SJCRH30 (cell line): ENCODE results near the gene CTSW. TPM values are rescaled to one million over a fixed set of nuclear protein-coding genes. Genes with fewer than 3 reads are reported as not detected.
A peak's percentile ranks its signal among the peaks of the same experiment; 100 is the strongest.

ENCODE experiments used
- DNase-seq, 2 experiments: peaks; one replicate each; pipeline ENCODE4 v3.0.0-alpha.2; 2015 to 2020
- H3K27ac ChIP-seq: fragments of 250-450 bp; sonication (Bioruptor Pico); 2 replicates; pipeline ENCODE4 v1.5.1; 2020; ENCODE audit warnings: mild to moderate bottlenecking, moderate library complexity
- H3K27me3 ChIP-seq: fragments of 250-450 bp; sonication (Bioruptor Pico); 2 replicates; pipeline ENCODE4 v1.5.1; 2020; ENCODE audit warnings: mild to moderate bottlenecking, moderate library complexity
- H3K36me3 ChIP-seq: fragments of 250-450 bp; sonication (Bioruptor Pico); 2 replicates; pipeline ENCODE4 v1.5.1; 2020; ENCODE audit warnings: mild to moderate bottlenecking, moderate library complexity
- H3K4me1 ChIP-seq: fragments of 250-450 bp; sonication (Bioruptor Pico); 2 replicates; pipeline ENCODE4 v1.5.1; 2020; ENCODE audit warnings: mild to moderate bottlenecking, moderate library complexity
- H3K4me3 ChIP-seq: fragments of 250-450 bp; sonication (Bioruptor Pico); 2 replicates; pipeline ENCODE4 v1.5.1; 2020; ENCODE audit warnings: mild to moderate bottlenecking, moderate library complexity
- H3K9me3 ChIP-seq: fragments of 250-450 bp; sonication (Bioruptor Pico); replicated peaks from 2 replicates; pipeline ENCODE4 v1.5.1; 2020; ENCODE audit warnings: mild to moderate bottlenecking, moderate library complexity
- total RNA-seq: library from RNA; depleted of rRNA; stranded (reverse); fragments of >200 nt; shearing (Covaris generic); gene quantifications from 2 replicates; pipeline ENCODE4 v1.2.3, GENCODE V29; 2014

CTSW gene
- total RNA-seq, 1 experiment from 2014 or later = not detected

GRCh38 chr11:65852508-65853245 lies 27.0 kb upstream of the CTSW start:
- Histone ChIP-seq H3K36me3 (peaks cover 50% of the 10 kb centered on the region), H3K9me3 (no peaks in the 10 kb centered on the region)
- DNase-seq = no peak

GRCh38 chr11:65853246-65853979 lies 26.2 kb upstream of the CTSW start:
- no peaks in the 10 kb centered on the region for H3K4me1 ChIP-seq
- H3K27ac ChIP-seq = no peak overlapping the region
- no peaks in the 10 kb centered on the region for H3K27me3 ChIP-seq
- no peaks in the 10 kb centered on the region for H3K9me3 ChIP-seq
- peaks cover 50% of the 10 kb centered on the region for H3K36me3 ChIP-seq
- no peak for DNase-seq
- no peak overlapping the region for H3K4me3 ChIP-seq

More at GRCh38 chr11:65852508-65853245, 27.0 kb upstream of the CTSW start:
- H3K27me3 ChIP-seq = no peaks in the 10 kb centered on the region
- no peaks in the 10 kb centered on the region for H3K4me1 ChIP-seq
- H3K27ac ChIP-seq = no peak overlapping the region
- H3K4me3 ChIP-seq = no peak overlapping the region

- no peaks in the 10 kb centered on the region for H3K27me3 ChIP-seq
- no peak overlapping the region for H3K27ac ChIP-seq
- no peaks in the 10 kb centered on the region for H3K9me3 ChIP-seq
- no peak overlapping the region for H3K4me3 ChIP-seq
- H3K36me3 ChIP-seq = peaks cover 50% of the 10 kb centered on the region
- DNase-seq = no peak
- no peaks in the 10 kb centered on the region for H3K4me1 ChIP-seq
These were observed 25.5 kb upstream of the CTSW start for GRCh38 chr11:65854161-65854592.

GRCh38 chr11:65854852-65855837 lies 24.5 kb upstream of the CTSW start:
- no peaks in the 10 kb centered on the region for H3K9me3 ChIP-seq
- no peak overlapping the region for H3K27ac ChIP-seq
- H3K36me3 ChIP-seq = peaks cover 50% of the 10 kb centered on the region
- H3K4me1 ChIP-seq = no peaks in the 10 kb centered on the region
- no peak for DNase-seq
- H3K27me3 ChIP-seq = no peaks in the 10 kb centered on the region
- H3K4me3 ChIP-seq = no peak overlapping the region

GRCh38 chr11:65855927-65856363 lies 23.7 kb upstream of the CTSW start:
- H3K27ac ChIP-seq = no peak overlapping the region
- peaks cover 50% of the 10 kb centered on the region for H3K36me3 ChIP-seq
- DNase-seq = no peak
- H3K9me3 ChIP-seq = no peaks in the 10 kb centered on the region
- no peaks in the 10 kb centered on the region for H3K4me1 ChIP-seq
- no peak overlapping the region for H3K4me3 ChIP-seq
- no peaks in the 10 kb centered on the region for H3K27me3 ChIP-seq

- H3K4me1 ChIP-seq = no peaks in the 10 kb centered on the region; the same call in 1 of the 2 replicates
- H3K4me3 ChIP-seq = peak overlapping the region; percentile 96
- peak overlapping the region; percentile 67 for H3K27ac ChIP-seq
- H3K9me3 ChIP-seq = no peaks in the 10 kb centered on the region
- peaks cover 50% of the 10 kb centered on the region for H3K36me3 ChIP-seq
- DNase-seq = peak; percentile 72 to 75
- no peaks in the 10 kb centered on the region for H3K27me3 ChIP-seq
These were observed 22.7 kb upstream of the CTSW start for GRCh38 chr11:65856689-65857499.

GRCh38 chr11:65857500-65857852 lies 22.2 kb upstream of the CTSW start:
- Histone ChIP-seq H3K27me3 (no peaks in the 10 kb centered on the region), H3K4me1 (no peaks in the 10 kb centered on the region; the same call in 1 of the 2 replicates), H3K4me3 (peak overlapping the region; percentile 96), H3K9me3 (no peaks in the 10 kb centered on the region), H3K36me3 (peaks cover 46% of the 10 kb centered on the region), H3K27ac (peak overlapping the region; percentile 67)
- DNase-seq = peak; percentile 52 to 55

- Histone ChIP-seq H3K4me3 (peak within 1 kb of the TSS; percentile 96), H3K4me1 (no peaks in the 10 kb centered on the region; the same call in 1 of the 2 replicates), H3K9me3 (no peaks in the 10 kb centered on the region), H3K27ac (peak within 1 kb of the TSS; percentile 67), H3K36me3 (peaks cover 41% of the 10 kb centered on the region), H3K27me3 (no peaks in the 10 kb centered on the region)
- peak; percentile 98 for DNase-seq
These were observed 21.6 kb upstream of the CTSW start, which contains the start of gene CFL1 for GRCh38 chr11:65857853-65858680. Gene CFL1, minus strand, starts transcription at chr11:65858180. Its CDS starts 81 bp downstream, at chr11:65858099.

GRCh38 chr11:65858681-65859087 lies 21.0 kb upstream of the CTSW start:
- Histone ChIP-seq H3K36me3 (peaks cover 37% of the 10 kb centered on the region), H3K4me1 (no peaks in the 10 kb centered on the region; the same call in 1 of the 2 replicates), H3K9me3 (no peaks in the 10 kb centered on the region), H3K27me3 (no peaks in the 10 kb centered on the region), H3K27ac (no peak overlapping the region; the same call in 1 of the 2 replicates), H3K4me3 (peak overlapping the region; percentile 96)
- DNase-seq = no peak

GRCh38 chr11:65859095-65859811 lies 20.4 kb upstream of the CTSW start:
- Histone ChIP-seq H3K27ac (peak overlapping the region; percentile 74), H3K36me3 (peaks cover 36% of the 10 kb centered on the region), H3K4me3 (peak overlapping the region; percentile 96), H3K27me3 (no peaks in the 10 kb centered on the region), H3K4me1 (no peaks in the 10 kb centered on the region; the same call in 1 of the 2 replicates), H3K9me3 (no peaks in the 10 kb centered on the region)
- DNase-seq = peak; percentile 99

- Histone ChIP-seq H3K4me1 (no peaks in the 10 kb centered on the region; the same call in 1 of the 2 replicates), H3K27ac (peak overlapping the region; percentile 74), H3K36me3 (peaks cover 30% of the 10 kb centered on the region), H3K4me3 (peak overlapping the region; percentile 96), H3K27me3 (no peaks in the 10 kb centered on the region), H3K9me3 (no peaks in the 10 kb centered on the region)
- DNase-seq = no peak
These were observed 19.8 kb upstream of the CTSW start for GRCh38 chr11:65859812-65860277.
